Activated CD4-positive, alpha-beta T cell treated with anti-CD3 and anti-CD28 coated beads for 48 hours (primary cell): ENCODE measurements around the gene SFTPA2.
A peak's percentile ranks its signal among the peaks of the same experiment; 100 is the strongest.
"Not testable (repeated sequence)": the region's sequence is repeated elsewhere in the genome, so short reads cannot be mapped to it uniquely, and the experiment has no call there.

Source experiments
- DNase-seq: peaks from one replicate; pipeline ENCODE4 v3.0.0-alpha.2; 2020

The SFTPA2 gene

DNA sequence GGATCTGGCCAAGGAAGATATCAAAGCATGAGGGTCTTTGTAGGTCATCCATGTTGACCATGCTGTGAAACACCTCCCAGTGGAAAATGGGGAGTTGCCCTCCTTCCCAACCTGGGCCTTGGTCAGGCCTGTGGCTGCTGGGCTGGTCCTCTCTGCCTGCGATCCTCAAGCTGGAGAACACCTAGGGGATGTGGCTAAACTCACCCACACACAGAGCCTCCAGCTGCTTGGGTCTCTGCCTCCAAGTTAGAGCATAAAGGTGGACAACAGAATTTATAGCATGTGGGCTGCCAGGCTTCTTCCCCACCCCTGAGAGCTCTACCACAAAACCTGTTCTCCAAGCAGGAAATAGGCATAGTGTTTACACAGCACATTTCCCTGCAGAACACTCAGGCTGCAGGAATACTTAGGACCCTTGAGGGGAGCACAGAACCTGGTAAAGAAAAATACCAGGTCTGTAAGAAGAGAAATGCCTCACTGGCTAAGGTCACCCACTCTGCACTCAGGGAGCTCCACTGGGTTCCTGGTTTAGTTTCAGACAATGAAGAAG, at the start of gene SFTPA2:
Gene SFTPA2, minus strand, starts transcription at position 248 of the 550 bp plus-strand sequence. CDS start 924 bp downstream, outside the sequence.
- no peak for DNase-seq

DNA sequence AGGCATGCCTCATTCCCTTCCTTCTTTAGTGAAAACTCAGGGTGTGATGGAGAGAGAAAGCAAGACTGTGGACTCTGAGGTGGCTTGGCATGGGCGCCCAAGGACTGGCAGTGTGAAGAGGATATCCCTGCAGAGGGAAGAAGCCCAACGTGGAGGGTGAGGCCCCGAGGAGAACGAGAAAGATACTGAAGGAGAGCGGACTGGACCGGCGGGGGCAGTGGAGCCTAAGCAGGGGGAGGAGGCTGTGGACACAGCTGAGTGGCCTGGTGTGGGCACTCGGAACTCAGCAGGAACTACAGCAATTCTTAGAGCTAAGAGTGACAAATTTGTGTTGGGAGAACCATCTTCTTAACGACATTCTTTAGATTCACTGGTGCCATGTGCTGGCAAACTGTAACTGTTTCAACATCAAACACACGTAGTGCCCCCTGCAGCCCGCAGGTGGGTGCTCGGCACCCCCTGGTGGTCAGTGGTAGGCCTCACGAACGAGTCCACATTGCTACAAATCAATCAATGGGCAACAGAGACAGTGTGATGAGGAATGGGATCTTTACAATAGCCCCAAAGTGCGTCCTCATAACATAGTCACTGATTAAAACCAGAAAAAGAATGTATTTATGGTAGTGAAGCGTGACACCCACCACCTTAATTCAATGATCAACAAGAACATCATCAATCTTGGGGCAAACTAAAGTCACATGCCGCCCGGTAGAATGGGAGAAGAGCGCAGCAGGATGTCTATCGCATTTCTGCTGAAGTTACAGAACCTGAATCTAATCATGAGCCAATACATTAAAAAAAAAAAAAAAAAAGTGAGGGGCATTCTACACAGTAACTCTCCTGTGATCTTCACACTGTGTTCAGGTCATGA, 48.5 kb upstream of the SFTPA2 start:
- peak; percentile 71 for DNase-seq

- DNase-seq: no peak
Measured at GRCh38 chr10:79605308-79605707, 45.1 kb upstream of the SFTPA2 start.

DNA sequence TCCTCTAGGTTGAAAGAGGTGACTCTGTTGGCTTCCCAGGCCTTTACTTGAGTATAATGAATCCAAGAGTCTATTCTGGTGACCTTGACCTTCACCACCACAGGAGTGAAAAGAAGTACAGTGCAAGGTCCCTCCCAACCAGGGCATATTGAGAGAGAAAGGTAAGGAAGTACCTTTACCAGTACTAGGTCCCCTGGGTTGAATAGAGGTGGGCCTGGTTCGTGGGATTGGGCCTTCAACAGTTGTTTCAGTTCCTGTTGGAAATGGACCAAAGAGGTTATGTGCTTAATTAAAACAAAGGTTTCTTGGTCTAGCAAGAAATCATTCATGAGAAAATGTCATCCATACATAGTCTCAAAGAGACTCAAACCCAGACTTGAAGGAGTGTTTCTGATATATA, 44.1 kb upstream of the SFTPA2 start:
- DNase-seq: no peak

GRCh38 chr10:79602953-79603352, 42.7 kb upstream of the SFTPA2 start:
- no peak for DNase-seq

- no peak for DNase-seq
Measured at GRCh38 chr10:79601939-79602338, 41.7 kb upstream of the SFTPA2 start.

GRCh38 chr10:79599644-79600043, 39.4 kb upstream of the SFTPA2 start:
- DNase-seq: not testable (repeated sequence)

DNA sequence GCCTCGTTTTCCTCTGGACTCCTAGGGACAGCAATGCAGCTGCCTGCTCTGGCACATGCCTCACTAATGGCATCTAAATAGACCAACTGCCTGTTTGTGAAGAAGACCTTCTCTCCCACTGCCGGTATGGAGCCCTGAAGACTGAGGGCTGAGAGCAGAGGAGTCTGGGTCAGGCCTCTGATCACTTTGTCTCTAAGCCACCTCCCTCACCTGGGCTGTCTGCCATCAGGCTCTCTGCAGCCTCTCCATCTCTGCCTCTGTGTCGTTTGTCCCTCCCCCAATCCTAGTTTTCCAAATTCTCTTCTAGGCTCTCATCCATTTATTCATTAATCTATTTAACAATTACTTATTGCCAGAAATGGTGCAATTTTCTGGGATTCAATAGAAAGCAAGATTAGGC, 35.3 kb upstream of the SFTPA2 start:
- no peak for DNase-seq

DNA sequence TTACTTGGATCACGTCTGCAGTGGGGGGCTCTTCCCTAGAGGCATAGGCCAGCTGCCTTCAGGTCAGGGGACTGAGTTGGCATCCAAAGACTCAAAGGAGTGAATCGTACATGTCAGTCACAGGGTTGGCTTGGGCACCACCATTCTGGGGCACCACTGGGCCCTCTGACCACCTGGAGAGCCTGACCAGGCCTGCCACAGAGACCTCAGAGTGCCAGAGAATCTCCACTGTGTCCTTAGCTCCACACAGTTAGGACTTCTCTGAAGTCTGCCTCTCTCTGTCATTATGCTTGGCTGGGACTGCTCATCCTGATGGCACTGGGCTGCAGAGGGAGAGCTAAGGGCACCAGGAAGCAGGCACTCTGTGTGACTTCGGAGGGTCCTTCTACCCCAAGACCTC, 34.4 kb upstream of the SFTPA2 start:
- DNase-seq: not testable (repeated sequence)

- no peak for DNase-seq
Measured at GRCh38 chr10:79593377-79593776, 33.2 kb upstream of the SFTPA2 start.

GRCh38 chr10:79588800-79589199, 28.6 kb upstream of the SFTPA2 start:
- DNase-seq: no peak

- no peak for DNase-seq
Measured at GRCh38 chr10:79586933-79587332, 26.7 kb upstream of the SFTPA2 start.

- DNase-seq: no peak
Measured at GRCh38 chr10:79585870-79586527, 25.8 kb upstream of the SFTPA2 start.

DNA sequence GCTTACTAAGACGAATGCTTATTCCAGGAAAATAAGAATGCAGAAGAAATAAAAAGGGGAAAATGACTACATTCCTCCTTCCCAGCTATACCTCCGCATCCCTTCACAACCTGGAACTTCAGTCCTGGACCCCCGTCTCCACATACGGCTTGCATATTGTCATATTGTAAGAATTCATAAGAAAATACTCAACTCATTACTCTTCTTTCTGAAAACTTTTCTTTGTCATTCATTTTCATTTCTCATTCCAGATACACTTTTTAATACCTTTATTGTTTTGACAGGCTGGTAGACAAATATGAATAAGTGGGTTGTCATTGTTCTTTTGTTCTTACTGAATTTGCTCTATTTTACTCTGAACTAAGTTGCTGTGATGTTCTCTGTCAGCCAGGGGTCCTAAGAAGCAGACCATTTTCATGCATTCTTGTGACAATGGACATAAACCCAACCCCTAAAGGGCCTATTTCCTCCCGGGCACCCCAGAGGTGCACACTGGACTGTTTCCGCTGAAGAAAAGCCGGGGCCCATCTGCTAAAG, 23.3 kb upstream of the SFTPA2 start:
- DNase-seq: no peak

DNA sequence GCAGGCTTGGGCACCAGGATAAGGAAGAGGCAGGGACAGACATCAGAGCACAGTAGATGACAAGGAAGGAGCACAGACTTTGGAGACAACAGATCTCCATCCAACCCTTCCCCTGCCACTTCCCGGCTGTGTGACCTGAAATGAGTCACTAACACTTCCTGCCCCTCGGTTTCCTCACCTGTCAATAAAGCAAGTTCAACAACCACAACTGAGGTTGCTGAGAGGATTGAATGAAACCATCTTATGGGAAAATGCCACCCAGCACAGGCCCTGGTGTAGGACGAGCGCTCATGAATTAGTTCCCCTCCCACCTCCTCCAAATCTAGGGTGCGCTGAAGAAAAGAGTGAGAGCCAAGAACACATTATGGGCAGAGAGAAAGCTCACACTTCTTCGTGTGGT, 22.7 kb upstream of the SFTPA2 start:
- not testable (repeated sequence) for DNase-seq

DNA sequence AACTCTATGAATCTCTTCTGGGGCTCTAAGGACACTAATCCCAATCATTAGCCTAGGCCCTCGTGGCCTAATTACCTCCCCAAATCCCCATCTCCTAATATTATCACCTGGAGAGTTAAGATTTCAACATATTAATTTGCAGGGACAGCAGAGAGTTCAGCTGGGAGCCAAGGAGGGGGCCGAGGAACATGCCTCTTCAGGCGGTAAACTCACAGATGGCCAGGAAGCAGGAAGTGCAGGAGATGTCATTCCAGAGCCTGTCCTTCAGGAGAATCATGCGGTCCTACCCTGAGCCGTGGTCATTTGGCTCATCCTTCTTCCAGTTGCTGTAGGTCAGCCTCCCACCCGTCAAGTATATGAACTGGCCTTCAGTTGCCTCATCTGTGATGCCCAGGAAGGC, 21.9 kb upstream of the SFTPA2 start:
- DNase-seq: no peak

- no peak for DNase-seq
Measured at GRCh38 chr10:79581044-79581443, 20.8 kb upstream of the SFTPA2 start.

DNA sequence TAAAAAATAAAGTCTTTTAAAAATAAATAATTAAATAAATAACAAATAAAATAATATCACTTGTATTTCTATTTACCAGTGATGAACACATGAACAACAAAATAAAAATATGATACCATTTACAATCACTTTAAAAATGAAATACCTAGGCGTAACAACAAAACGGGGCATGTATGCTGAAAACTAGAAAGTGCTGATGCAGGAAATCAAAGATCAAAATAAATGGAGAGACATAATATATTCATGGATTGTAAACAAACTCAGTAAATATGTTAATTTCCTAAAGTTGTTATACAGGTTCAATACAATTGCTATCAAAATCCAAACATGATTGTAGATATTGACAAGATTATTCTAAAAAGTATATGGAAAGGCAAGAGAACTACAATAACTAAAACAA, 19.2 kb upstream of the SFTPA2 start:
- no peak for DNase-seq

GRCh38 chr10:79570624-79571023, 10.4 kb upstream of the SFTPA2 start:
- DNase-seq: not testable (repeated sequence)

- no peak for DNase-seq
Measured at GRCh38 chr10:79563426-79563825, 3.2 kb upstream of the SFTPA2 start.

DNA sequence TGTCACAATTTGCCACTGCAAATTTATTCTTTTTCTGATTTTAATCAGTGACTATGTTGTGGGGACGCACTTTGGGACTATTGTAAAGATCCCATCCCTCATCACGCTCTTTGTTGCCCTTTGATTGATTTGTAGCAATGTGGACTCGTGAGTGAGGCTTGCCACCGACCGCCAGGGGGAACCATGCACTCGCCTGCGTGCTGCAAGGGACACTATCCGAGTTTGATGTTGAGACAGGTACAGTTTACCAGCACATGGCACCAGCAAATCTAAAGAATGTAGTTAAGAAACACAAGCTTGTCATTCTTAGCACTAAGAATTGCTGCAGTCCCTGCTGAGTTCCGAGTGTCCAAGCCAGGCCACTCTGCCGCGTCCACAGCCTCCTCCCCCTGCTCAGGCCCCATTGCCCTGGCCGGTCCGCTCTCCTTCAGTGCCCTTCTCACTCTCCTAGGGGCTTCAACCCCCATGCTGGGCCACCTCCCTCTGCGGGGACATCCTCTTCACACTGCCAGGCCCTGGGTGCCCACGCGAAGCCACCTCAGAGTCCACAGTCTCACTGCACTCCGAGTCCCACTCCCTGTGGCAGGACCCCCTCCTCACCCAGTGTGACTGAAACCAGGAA, 2.0 kb upstream of the SFTPA2 start:
- DNase-seq: peak; percentile 78

GRCh38 chr10:79561257-79561656, 1.1 kb upstream of the SFTPA2 start:
- DNase-seq: no peak

DNA sequence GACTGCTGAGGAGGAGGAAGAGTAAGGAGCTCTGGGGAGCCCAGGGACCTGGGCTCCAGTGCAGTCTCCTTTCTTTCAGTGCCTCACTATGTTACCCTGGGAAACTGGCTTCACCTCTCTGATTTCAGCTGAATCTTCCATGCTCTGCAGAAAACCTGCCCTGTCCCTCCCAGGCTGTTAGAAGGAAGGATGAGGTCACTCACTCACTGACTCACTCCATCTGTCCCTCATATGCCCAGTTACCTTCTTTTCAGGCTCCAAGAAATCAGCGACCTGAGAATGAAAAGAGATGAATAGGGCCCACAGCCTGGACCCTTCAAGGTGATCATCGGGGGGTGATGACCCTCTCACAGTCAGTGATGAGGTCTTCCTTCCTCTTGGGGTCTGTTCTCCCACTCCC, 481 bp downstream of the SFTPA2 start:
- DNase-seq: no peak
